HG02981 (cell line): Measurements from ENCODE around the gene SLC4A3.
"Not testable (repeated sequence)": the region's sequence is repeated elsewhere in the genome, so short reads cannot be mapped to it uniquely, and the experiment has no call there.

Experiments used
- ATAC-seq: cut with Tn5 transposase; IDR thresholded peaks from one replicate; pipeline ENCODE4 v1.9.1; 2021; ENCODE audit warnings: mild to moderate bottlenecking, moderate library complexity; ENCODE audit not compliant: unreplicated experiment

SLC4A3 gene

GRCh38 chr2:219643788-219644398 is 16.5 kb downstream of the SLC4A3 start:
- ATAC-seq: no peak

- ATAC-seq: no peak
Measured at GRCh38 chr2:219644801-219645480, 17.5 kb downstream of the SLC4A3 start.

- no peak for ATAC-seq
Measured at GRCh38 chr2:219645631-219646527, 18.4 kb downstream of the SLC4A3 start.

GRCh38 chr2:219648176-219648575 is 20.7 kb downstream of the SLC4A3 start:
- ATAC-seq: no peak

- ATAC-seq: no peak
Measured at GRCh38 chr2:219648963-219649362, 21.5 kb downstream of the SLC4A3 start.

- ATAC-seq: no peak
Measured at GRCh38 chr2:219650426-219651248, 23.2 kb downstream of the SLC4A3 start.

GRCh38 chr2:219651656-219652055 is 24.2 kb downstream of the SLC4A3 start:
- not testable (repeated sequence) for ATAC-seq

GRCh38 chr2:219656526-219656925 is 29.1 kb downstream of the SLC4A3 start:
- no peak for ATAC-seq

GRCh38 chr2:219658196-219658846 is 30.9 kb downstream of the SLC4A3 start:
- no peak for ATAC-seq

- no peak for ATAC-seq
Measured at GRCh38 chr2:219658874-219659273, 31.4 kb downstream of the SLC4A3 start.

- ATAC-seq: peak; percentile 96
Measured at GRCh38 chr2:219661197-219661954, 33.9 kb downstream of the SLC4A3 start.

- no peak for ATAC-seq
Measured at GRCh38 chr2:219661955-219662395, 34.5 kb downstream of the SLC4A3 start.

GRCh38 chr2:219662566-219662965 is 35.1 kb downstream of the SLC4A3 start:
- no peak for ATAC-seq

GRCh38 chr2:219663116-219663762 is 35.8 kb downstream of the SLC4A3 start:
- ATAC-seq: no peak

- no peak for ATAC-seq
Measured at GRCh38 chr2:219664041-219664440, 36.6 kb downstream of the SLC4A3 start.

GRCh38 chr2:219664944-219665343 is 37.5 kb downstream of the SLC4A3 start:
- no peak for ATAC-seq

GRCh38 chr2:219665926-219666325 is 38.5 kb downstream of the SLC4A3 start:
- no peak for ATAC-seq

- ATAC-seq: no peak
Measured at GRCh38 chr2:219668316-219668715, 40.9 kb downstream of the SLC4A3 start.

GRCh38 chr2:219670386-219670785 is 43.0 kb downstream of the SLC4A3 start:
- ATAC-seq: no peak
